Pulmonary artery endothelial cell (primary cell): ENCODE measurements around the gene PNPLA4. TPM values are rescaled to one million over a fixed set of nuclear protein-coding genes. Genes with fewer than 3 reads are reported as not detected.

ENCODE experiments used
- DNase-seq: peaks from one replicate; pipeline ENCODE4 v3.0.0-alpha.2; 2011; ENCODE audit warnings: low read depth, low spot score
- total RNA-seq: library from RNA; depleted of rRNA; stranded (reverse); fragments of >200 nt; gene quantifications from 2 replicates; pipeline ENCODE4 v1.2.3, GENCODE V29; 2014

Gene PNPLA4
- total RNA-seq, 1 donor from 2014 or later = 12.1 TPM

DNA sequence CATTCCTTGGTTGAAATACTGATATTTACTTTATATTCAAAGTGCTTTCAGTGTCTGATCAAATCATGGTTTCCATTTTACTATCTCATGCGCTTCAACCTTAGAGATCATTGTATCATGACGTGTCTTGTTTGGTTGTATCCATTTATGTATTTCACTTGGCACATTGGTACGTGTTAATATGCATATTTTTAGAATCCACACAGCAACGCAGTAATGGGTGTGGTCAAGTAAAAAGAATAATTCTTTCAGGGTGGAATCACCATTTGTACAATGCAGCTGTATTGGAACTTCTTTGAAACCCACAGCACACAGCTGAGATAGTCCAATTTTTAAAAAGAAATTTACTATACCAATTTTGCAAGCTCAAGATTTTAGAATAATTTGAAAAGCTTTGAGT lies 55.2 kb downstream of the PNPLA4 start:
- no peak for DNase-seq

DNA sequence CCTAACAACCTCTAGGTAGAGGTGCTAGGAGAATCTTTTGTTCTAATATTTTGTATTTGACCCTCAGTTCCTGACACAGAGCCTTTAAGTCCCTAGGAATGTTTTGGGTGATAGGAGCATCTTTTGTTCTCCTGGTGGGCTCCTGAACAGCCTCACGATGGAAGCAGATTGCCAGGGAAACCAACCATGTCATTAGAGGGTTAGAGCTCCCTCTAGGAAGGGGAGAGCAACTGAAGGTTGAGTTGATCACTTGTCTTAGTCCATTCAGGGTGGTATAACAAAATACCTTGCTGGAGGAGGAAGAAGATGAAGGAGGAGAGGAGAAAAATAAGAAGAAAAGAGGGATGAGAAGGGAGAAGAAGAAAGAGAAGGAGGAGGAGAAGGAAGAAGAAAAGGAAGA lies 75.0 kb downstream of the PNPLA4 start:
- DNase-seq = no peak

Other genes with a start within 250 kb of the PNPLA4 start
- gene VCX, start 84.2 kb downstream of the PNPLA4 start, total RNA-seq = not detected in 2 replicates
- not detected in 2 replicates for gene VCX2, start 243.9 kb upstream of the PNPLA4 start, total RNA-seq